ENCODE measurements around the gene SLC12A6.

Gene SLC12A6

GRCh38 chr15:34264076-34264475 is 73.5 kb downstream of the SLC12A6 start:
- no peaks in the 10 kb centered on the region for H3K79me2 ChIP-seq (ENCODE audit: control insufficient read depth, insufficient read depth, low read length)
- H3K27ac ChIP-seq (ENCODE audit: low read depth, low read length): no peak overlapping the region
- no peak overlapping the region for H3K18ac ChIP-seq (ENCODE audit: low read length)
- no peaks in the 10 kb centered on the region for H3K79me1 ChIP-seq (ENCODE audit: low read length)
- H3K9ac ChIP-seq (ENCODE audit: low read length): no peak overlapping the region
- WGBS (ENCODE audit: extremely low coverage, insufficient coverage, low lambda C conversion rate): no CpG with 5 or more reads among the region's 2 CpGs
- no peak overlapping the region for H2BK120ac ChIP-seq (ENCODE audit: low read depth, low read length)
- H2BK5ac ChIP-seq (ENCODE audit: low read length): no peak overlapping the region
- H3K4ac ChIP-seq (ENCODE audit: low read depth, low read length): no peak overlapping the region
- no peaks in the 10 kb centered on the region for H3K4me1 ChIP-seq (ENCODE audit: control insufficient read depth, low read depth, low read length)
- H2AK5ac ChIP-seq (ENCODE audit: low read length): no peak overlapping the region
- no peak overlapping the region for H3K56ac ChIP-seq (ENCODE audit: low read length)
- H3K36me3 ChIP-seq (ENCODE audit: control insufficient read depth, insufficient read depth, low read length): no peaks in the 10 kb centered on the region
- no peak overlapping the region for H3K23ac ChIP-seq (ENCODE audit: low read length)
- H3K4me3 ChIP-seq (ENCODE audit: low read length): no peak overlapping the region
- H4K5ac ChIP-seq (ENCODE audit: low read length): no peak overlapping the region
- H2BK15ac ChIP-seq (replicated peaks; ENCODE audit: low read depth): no peak overlapping the region
- no peak overlapping the region for H3K4me2 ChIP-seq (ENCODE audit: low read length)
- no peaks in the 10 kb centered on the region for H3K27me3 ChIP-seq (ENCODE audit: insufficient read depth, low read length, poor library complexity)
- no peak for DNase-seq
- H4K8ac ChIP-seq (ENCODE audit: low read depth, low read length): no peak overlapping the region

- H2BK15ac ChIP-seq (replicated peaks; ENCODE audit: low read depth): no peak overlapping the region
- no peak overlapping the region for H3K4me2 ChIP-seq (ENCODE audit: low read length)
- no peaks in the 10 kb centered on the region for H3K27me3 ChIP-seq (ENCODE audit: insufficient read depth, low read length, poor library complexity)
- H4K5ac ChIP-seq (ENCODE audit: low read length): no peak overlapping the region
- no peak overlapping the region for H4K8ac ChIP-seq (ENCODE audit: low read depth, low read length)
- no peaks in the 10 kb centered on the region for H3K79me2 ChIP-seq (ENCODE audit: control insufficient read depth, insufficient read depth, low read length)
- H3K23ac ChIP-seq (ENCODE audit: low read length): no peak overlapping the region
- no peak overlapping the region for H2BK5ac ChIP-seq (ENCODE audit: low read length)
- H2BK120ac ChIP-seq (ENCODE audit: low read depth, low read length): no peak overlapping the region
- no peak overlapping the region for H3K27ac ChIP-seq (ENCODE audit: low read depth, low read length)
- no peaks in the 10 kb centered on the region for H3K36me3 ChIP-seq (ENCODE audit: control insufficient read depth, insufficient read depth, low read length)
- no peak for DNase-seq
- no peaks in the 10 kb centered on the region for H3K4me1 ChIP-seq (ENCODE audit: control insufficient read depth, low read depth, low read length)
- no peaks in the 10 kb centered on the region for H3K79me1 ChIP-seq (ENCODE audit: low read length)
- no peak overlapping the region for H3K4ac ChIP-seq (ENCODE audit: low read depth, low read length)
- no peak overlapping the region for H3K18ac ChIP-seq (ENCODE audit: low read length)
- H3K4me3 ChIP-seq (ENCODE audit: low read length): no peak overlapping the region
- H3K56ac ChIP-seq (ENCODE audit: low read length): no peak overlapping the region
- no peak overlapping the region for H3K9ac ChIP-seq (ENCODE audit: low read length)
- no peak overlapping the region for H2AK5ac ChIP-seq (ENCODE audit: low read length)
- WGBS (ENCODE audit: extremely low coverage, insufficient coverage, low lambda C conversion rate): no CpG with 5 or more reads among the region's 13 CpGs
These were observed 75.2 kb downstream of the SLC12A6 start for GRCh38 chr15:34262362-34262761.

- Histone ChIP-seq H3K79me1 (ENCODE audit: low read length) (no peaks in the 10 kb centered on the region), H4K5ac (ENCODE audit: low read length) (no peak overlapping the region), H3K36me3 (ENCODE audit: control insufficient read depth, insufficient read depth, low read length) (no peaks in the 10 kb centered on the region), H3K18ac (ENCODE audit: low read length) (no peak overlapping the region), H3K9ac (ENCODE audit: low read length) (no peak overlapping the region), H3K4me3 (ENCODE audit: low read length) (no peak overlapping the region), H3K4me2 (ENCODE audit: low read length) (no peak overlapping the region), H2BK15ac (replicated peaks; ENCODE audit: low read depth) (no peak overlapping the region), H3K56ac (ENCODE audit: low read length) (no peak overlapping the region), H2BK5ac (ENCODE audit: low read length) (no peak overlapping the region), H3K27me3 (ENCODE audit: insufficient read depth, low read length, poor library complexity) (no peaks in the 10 kb centered on the region), H3K27ac (ENCODE audit: low read depth, low read length) (no peak overlapping the region), H3K4me1 (ENCODE audit: control insufficient read depth, low read depth, low read length) (no peaks in the 10 kb centered on the region), H4K8ac (ENCODE audit: low read depth, low read length) (no peak overlapping the region), H2BK120ac (ENCODE audit: low read depth, low read length) (no peak overlapping the region), H2AK5ac (ENCODE audit: low read length) (no peak overlapping the region), H3K4ac (ENCODE audit: low read depth, low read length) (no peak overlapping the region), H3K79me2 (ENCODE audit: control insufficient read depth, insufficient read depth, low read length) (no peaks in the 10 kb centered on the region), H3K23ac (ENCODE audit: low read length) (no peak overlapping the region)
- DNase-seq: no peak
- no CpG with 5 or more reads among the region's 3 CpGs for WGBS (ENCODE audit: extremely low coverage, insufficient coverage, low lambda C conversion rate)
These were observed 78.0 kb downstream of the SLC12A6 start for GRCh38 chr15:34259566-34259965.

GRCh38 chr15:34258151-34258550 is 79.4 kb downstream of the SLC12A6 start:
- Histone ChIP-seq H4K5ac (ENCODE audit: low read length) (no peak overlapping the region), H3K4me2 (ENCODE audit: low read length) (no peak overlapping the region), H2BK15ac (replicated peaks; ENCODE audit: low read depth) (no peak overlapping the region), H3K56ac (ENCODE audit: low read length) (no peak overlapping the region), H3K9ac (ENCODE audit: low read length) (no peak overlapping the region), H3K79me2 (ENCODE audit: control insufficient read depth, insufficient read depth, low read length) (no peaks in the 10 kb centered on the region), H3K4me3 (ENCODE audit: low read length) (no peak overlapping the region), H3K18ac (ENCODE audit: low read length) (no peak overlapping the region), H3K27me3 (ENCODE audit: insufficient read depth, low read length, poor library complexity) (no peaks in the 10 kb centered on the region), H4K8ac (ENCODE audit: low read depth, low read length) (no peak overlapping the region), H3K36me3 (ENCODE audit: control insufficient read depth, insufficient read depth, low read length) (no peaks in the 10 kb centered on the region), H2BK120ac (ENCODE audit: low read depth, low read length) (no peak overlapping the region), H3K27ac (ENCODE audit: low read depth, low read length) (no peak overlapping the region), H2AK5ac (ENCODE audit: low read length) (no peak overlapping the region), H3K4me1 (ENCODE audit: control insufficient read depth, low read depth, low read length) (no peaks in the 10 kb centered on the region), H2BK5ac (ENCODE audit: low read length) (no peak overlapping the region), H3K79me1 (ENCODE audit: low read length) (no peaks in the 10 kb centered on the region), H3K4ac (ENCODE audit: low read depth, low read length) (no peak overlapping the region), H3K23ac (ENCODE audit: low read length) (no peak overlapping the region)
- no CpG with 5 or more reads among the region's 2 CpGs for WGBS (ENCODE audit: extremely low coverage, insufficient coverage, low lambda C conversion rate)
- no peak for DNase-seq

GRCh38 chr15:34252545-34252944 is 85.0 kb downstream of the SLC12A6 start:
- Histone ChIP-seq H3K4ac (ENCODE audit: low read depth, low read length) (no peak overlapping the region), H3K27me3 (ENCODE audit: insufficient read depth, low read length, poor library complexity) (no peaks in the 10 kb centered on the region), H3K79me1 (ENCODE audit: low read length) (no peaks in the 10 kb centered on the region), H3K79me2 (ENCODE audit: control insufficient read depth, insufficient read depth, low read length) (no peaks in the 10 kb centered on the region), H2BK15ac (replicated peaks; ENCODE audit: low read depth) (no peak overlapping the region), H3K56ac (ENCODE audit: low read length) (no peak overlapping the region), H3K4me3 (ENCODE audit: low read length) (no peak overlapping the region), H3K27ac (ENCODE audit: low read depth, low read length) (no peak overlapping the region), H3K4me2 (ENCODE audit: low read length) (no peak overlapping the region), H2BK120ac (ENCODE audit: low read depth, low read length) (no peak overlapping the region), H2AK5ac (ENCODE audit: low read length) (no peak overlapping the region), H3K18ac (ENCODE audit: low read length) (no peak overlapping the region), H4K8ac (ENCODE audit: low read depth, low read length) (no peak overlapping the region), H4K5ac (ENCODE audit: low read length) (no peak overlapping the region), H3K23ac (ENCODE audit: low read length) (no peak overlapping the region), H3K4me1 (ENCODE audit: control insufficient read depth, low read depth, low read length) (no peaks in the 10 kb centered on the region), H3K9ac (ENCODE audit: low read length) (no peak overlapping the region), H2BK5ac (ENCODE audit: low read length) (no peak overlapping the region), H3K36me3 (ENCODE audit: control insufficient read depth, insufficient read depth, low read length) (no peaks in the 10 kb centered on the region)
- no peak for DNase-seq

- Histone ChIP-seq H2BK5ac (ENCODE audit: low read length) (no peak overlapping the region), H3K18ac (ENCODE audit: low read length) (no peak overlapping the region), H3K4me3 (ENCODE audit: low read length) (no peak overlapping the region), H3K4me2 (ENCODE audit: low read length) (no peak overlapping the region), H2AK5ac (ENCODE audit: low read length) (no peak overlapping the region), H3K27me3 (ENCODE audit: insufficient read depth, low read length, poor library complexity) (no peaks in the 10 kb centered on the region), H4K8ac (ENCODE audit: low read depth, low read length) (no peak overlapping the region), H3K36me3 (ENCODE audit: control insufficient read depth, insufficient read depth, low read length) (no peaks in the 10 kb centered on the region), H4K5ac (ENCODE audit: low read length) (no peak overlapping the region), H2BK120ac (ENCODE audit: low read depth, low read length) (no peak overlapping the region), H3K9ac (ENCODE audit: low read length) (no peak overlapping the region), H3K56ac (ENCODE audit: low read length) (no peak overlapping the region), H2BK15ac (replicated peaks; ENCODE audit: low read depth) (no peak overlapping the region), H3K23ac (ENCODE audit: low read length) (no peak overlapping the region), H3K4me1 (ENCODE audit: control insufficient read depth, low read depth, low read length) (no peaks in the 10 kb centered on the region), H3K79me1 (ENCODE audit: low read length) (no peaks in the 10 kb centered on the region), H3K27ac (ENCODE audit: low read depth, low read length) (no peak overlapping the region), H3K79me2 (ENCODE audit: control insufficient read depth, insufficient read depth, low read length) (no peaks in the 10 kb centered on the region), H3K4ac (ENCODE audit: low read depth, low read length) (no peak overlapping the region)
- DNase-seq: no peak
- WGBS (ENCODE audit: extremely low coverage, insufficient coverage, low lambda C conversion rate): no CpG with 5 or more reads among the region's 1 CpG
These were observed 89.4 kb downstream of the SLC12A6 start for GRCh38 chr15:34248190-34248589.
